ENCODE data around the gene TNMD.

GRCh38 chrX:100623001-100623400, 38.3 kb downstream of the TNMD start:
- TF ChIP-seq CTCF (conservative IDR thresholded peaks at IDR 0.05; ENCODE audit: low read length) (no peak), EZH2phosphoT487 (IDR thresholded peaks at IDR 0.05; ENCODE audit: borderline replicate concordance) (no peak)

All from Loucy (cell line).